HG02588 (cell line): ENCODE results near the gene MARCHF5.
"Not testable (repeated sequence)": the region's sequence is repeated elsewhere in the genome, so short reads cannot be mapped to it uniquely, and the experiment has no call there.

Experiments used
- ATAC-seq: cut with Tn5 transposase; IDR thresholded peaks from one replicate; pipeline ENCODE4 v1.9.1; 2021; ENCODE audit warnings: mild to moderate bottlenecking, moderate library complexity; ENCODE audit not compliant: unreplicated experiment

The MARCHF5 gene

DNA sequence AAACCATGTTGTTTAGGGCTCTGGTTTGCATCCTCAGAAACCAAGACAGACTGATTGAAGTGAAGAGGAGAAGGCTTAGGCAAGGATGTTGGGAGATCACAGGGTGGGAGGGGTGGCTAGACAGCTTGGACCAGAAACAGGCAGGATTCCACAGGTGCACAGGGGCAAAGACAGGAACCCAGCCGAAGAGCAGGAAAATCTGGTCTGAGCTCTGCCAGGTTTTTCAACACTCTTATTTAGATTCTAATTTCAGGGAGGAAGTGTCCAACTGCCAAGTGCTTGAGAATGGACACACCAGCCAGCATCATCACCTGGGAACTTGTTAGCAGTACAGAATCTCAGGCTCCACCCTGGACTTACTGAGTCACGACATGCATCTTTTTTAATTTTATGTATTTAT, 93.8 kb downstream of the MARCHF5 start:
- ATAC-seq: no peak

DNA sequence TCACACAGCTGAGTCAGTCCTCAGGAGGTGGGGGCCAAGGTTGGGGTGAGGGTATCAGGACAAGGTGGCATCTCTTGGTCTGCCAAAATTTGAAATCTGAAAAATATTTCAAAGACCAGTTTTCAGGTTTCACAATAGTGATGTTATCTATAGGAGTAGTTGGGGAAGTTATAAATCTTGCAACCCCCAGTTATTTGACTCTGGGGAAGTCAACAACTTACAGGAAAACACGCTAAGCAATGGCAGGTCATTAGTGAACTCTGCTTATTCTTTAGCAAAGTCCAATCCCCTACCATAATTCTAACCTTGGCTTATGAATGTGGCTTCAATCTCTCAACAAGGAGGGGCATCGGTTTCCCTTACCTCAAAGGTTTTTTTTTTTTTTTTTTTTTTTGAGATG, 94.9 kb downstream of the MARCHF5 start:
- ATAC-seq: no peak

DNA sequence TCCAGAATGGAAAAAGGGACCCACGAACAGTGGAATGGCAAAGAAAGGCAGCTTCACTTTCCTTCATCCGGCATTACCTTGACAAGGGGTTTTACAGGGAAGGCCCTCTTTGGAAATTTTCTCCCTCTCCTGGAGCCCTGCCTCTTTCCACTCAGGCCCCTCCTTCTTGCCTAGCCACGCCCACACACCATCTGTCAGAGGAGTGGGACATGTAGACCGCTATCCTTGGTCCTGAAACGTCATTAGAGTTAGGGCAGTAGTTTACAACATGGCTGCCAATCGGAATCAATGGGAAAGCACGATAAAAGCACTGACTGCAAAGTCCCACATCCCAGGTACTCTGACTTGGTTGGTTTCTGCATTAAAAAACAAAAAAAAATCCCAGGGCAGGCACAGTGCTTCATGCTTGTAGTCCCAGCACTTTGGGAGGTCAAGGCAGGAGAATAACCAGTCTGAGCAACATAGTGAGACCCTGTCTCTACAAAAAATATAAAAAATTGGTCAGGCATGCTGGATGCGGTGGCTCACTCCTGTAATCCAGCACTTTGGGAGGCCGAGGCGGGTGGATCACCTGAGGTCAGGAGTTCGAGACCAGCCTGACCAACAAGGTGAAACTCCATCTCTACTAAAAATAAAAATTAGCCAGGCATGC, 96.4 kb downstream of the MARCHF5 start:
- no peak for ATAC-seq

DNA sequence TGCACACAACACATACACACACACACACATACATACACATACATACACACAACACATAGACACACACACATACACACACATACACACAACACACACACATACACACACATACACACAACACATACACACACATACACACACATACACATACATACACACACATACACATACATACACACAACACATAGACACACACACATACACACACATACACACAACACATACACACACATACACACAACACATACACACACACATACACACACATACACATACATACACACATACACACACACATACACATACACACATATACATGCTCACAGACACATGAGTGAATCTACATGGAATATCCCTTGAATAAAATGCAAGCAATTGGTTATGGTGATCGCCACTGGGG, 102.2 kb downstream of the MARCHF5 start:
- ATAC-seq: not testable (repeated sequence)

DNA sequence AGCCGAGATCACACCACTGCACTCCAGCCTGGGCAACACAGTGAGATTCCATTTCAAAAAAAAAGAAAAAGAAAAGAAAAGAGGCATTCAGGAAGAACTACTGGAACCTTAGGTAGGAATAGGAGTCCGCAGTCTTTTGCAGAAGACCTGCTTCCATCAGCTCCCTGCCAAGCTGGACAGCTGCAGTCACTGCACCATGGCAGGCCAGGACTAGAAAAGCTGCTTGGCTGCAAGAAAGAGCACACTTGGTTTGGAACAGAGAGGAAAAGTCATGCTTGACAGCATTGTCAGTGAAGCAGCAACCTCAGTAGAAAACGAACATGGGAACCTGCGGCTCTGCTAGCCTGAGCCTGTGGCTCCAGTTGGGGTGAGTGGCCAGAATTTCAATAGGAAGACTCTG, 104.3 kb downstream of the MARCHF5 start:
- ATAC-seq: no peak

DNA sequence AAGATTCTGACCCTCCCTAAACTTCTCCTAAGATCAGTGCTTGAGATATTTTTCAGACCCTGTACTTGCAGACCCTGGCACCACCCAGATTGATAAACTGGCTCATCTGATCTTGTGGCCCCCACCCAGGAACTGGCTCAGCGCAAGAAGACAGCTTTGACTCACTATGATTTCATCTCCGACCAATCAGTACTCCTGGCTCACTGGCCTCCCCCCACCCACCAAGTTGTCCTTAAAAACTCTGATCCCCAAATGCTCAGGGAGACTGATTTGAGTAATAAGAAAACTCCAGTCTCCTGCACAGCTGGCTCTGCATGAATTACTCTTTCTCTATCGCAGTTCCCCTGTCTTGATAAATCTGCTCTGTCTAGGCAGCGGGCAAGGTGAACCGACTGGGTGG, 111.3 kb downstream of the MARCHF5 start:
- ATAC-seq: not testable (repeated sequence)
